Thoracic aorta (tissue), 2 donors: ENCODE results near the gene ATRAID. TPM values are rescaled to one million over a fixed set of nuclear protein-coding genes. Genes with fewer than 3 reads are reported as not detected.

Source experiments
- ATAC-seq: fragments of 150-250 bp; one replicate; pipeline ENCODE4 v1.8.0; 2017; ENCODE audit warnings: low read depth; ENCODE audit not compliant: insufficient number of reproducible peaks, low FRiP score
- DNase-seq: peaks from one replicate; pipeline ENCODE4 v3.0.0-alpha.2; 2020; ENCODE audit warnings: low spot score
- H3K27ac ChIP-seq, 2 donors: fragments of 200-600 bp; sonication (generic); 1 replicate in 1 of 2; 2 replicates in 1 of 2; pipeline ENCODE4 v1.5.1; 2016; ENCODE audit warnings: mild to moderate bottlenecking in 2 of 2, moderate library complexity in 2 of 2
- H3K27me3 ChIP-seq: fragments of 200-600 bp; sonication (generic); replicated peaks from 2 replicates; pipeline ENCODE4 v1.6.0; 2016; ENCODE audit warnings: mild to moderate bottlenecking; ENCODE audit not compliant: insufficient read depth
- H3K36me3 ChIP-seq: fragments of 200-600 bp; sonication (generic); one replicate; pipeline ENCODE4 v1.5.1; 2016
- H3K4me1 ChIP-seq, 2 donors: fragments of 200-600 bp; sonication (generic); 1 replicate in 1 of 2; 2 replicates in 1 of 2; pipeline versions ENCODE4 v1.5.1 to v1.6.0; 2016; ENCODE audit warnings: low read depth in 2 of 2, mild to moderate bottlenecking in 1 of 2; ENCODE audit not compliant: control insufficient read depth in 1 of 2
- H3K4me3 ChIP-seq: fragments of 200-600 bp; sonication (generic); 2 replicates; pipeline ENCODE4 v1.5.1; 2016; ENCODE audit warnings: mild to moderate bottlenecking
- H3K9me3 ChIP-seq: fragments of 200-600 bp; sonication (generic); 2 replicates; pipeline ENCODE4 v1.5.1; 2016
- CTCF ChIP-seq: fragments of 200-600 bp; sonication (generic); IDR thresholded peaks from one replicate; pipeline ENCODE4 v1.5.1; 2019; ENCODE audit warnings: antibody characterized with exemption
- total RNA-seq, 2 donors: library from RNA; depleted of rRNA; stranded (reverse); fragments of >200 nt; gene quantifications; one replicate each; pipeline versions ENCODE4 v1.1.0 to v1.2.3, GENCODE V29; 2016

ATRAID gene
- total RNA-seq, 2 donors from 2014 or later, result 90.0 to 174 TPM

GRCh38 chr2:27245626-27246025, 33.8 kb downstream of the ATRAID start:
- TF ChIP-seq CTCF, result no peak
- Histone ChIP-seq H3K9me3 (no peaks in the 10 kb centered on the region), H3K4me3 (no peak overlapping the region), H3K27me3 (no peaks in the 10 kb centered on the region), H3K36me3 (peaks cover 17% of the 10 kb centered on the region), H3K4me1 (peaks cover 3 to 18% of the 10 kb centered on the region in 2 donors), H3K27ac (no peak overlapping the region)
- ATAC-seq, result no peak
- DNase-seq, result no peak

GRCh38 chr2:27247893-27248292, 36.1 kb downstream of the ATRAID start:
- no peak overlapping the region for H3K4me3 ChIP-seq
- no peaks in the 10 kb centered on the region for H3K27me3 ChIP-seq
- no peaks in the 10 kb centered on the region for H3K9me3 ChIP-seq
- no peak overlapping the region for H3K27ac ChIP-seq
- no peak for TF ChIP-seq CTCF
- DNase-seq (no peak), ATAC-seq (no peak)
- peaks cover 3 to 18% of the 10 kb centered on the region in 2 donors for H3K4me1 ChIP-seq
- H3K36me3 ChIP-seq, result peaks cover 7% of the 10 kb centered on the region

- no peaks in the 10 kb centered on the region for H3K36me3 ChIP-seq
- TF ChIP-seq CTCF, result no peak
- no peaks in the 10 kb centered on the region for H3K27me3 ChIP-seq
- no peaks in the 10 kb centered on the region for H3K9me3 ChIP-seq
- ATAC-seq, result no peak
- no peak overlapping the region for H3K4me3 ChIP-seq
- DNase-seq, result no peak
- H3K27ac ChIP-seq, result peak overlapping the region; percentile 19 to 37
- peaks cover 3 to 18% of the 10 kb centered on the region in 2 donors for H3K4me1 ChIP-seq
These were observed 37.5 kb downstream of the ATRAID start for GRCh38 chr2:27249159-27249890.

GRCh38 chr2:27249891-27250651, 38.2 kb downstream of the ATRAID start:
- no peaks in the 10 kb centered on the region for H3K36me3 ChIP-seq
- no peak overlapping the region for H3K4me3 ChIP-seq
- peak overlapping the region in 1 of 2 donors; percentile 37 for H3K27ac ChIP-seq
- H3K27me3 ChIP-seq, result no peaks in the 10 kb centered on the region
- no peak for DNase-seq
- H3K4me1 ChIP-seq, result peaks cover 4 to 24% of the 10 kb centered on the region in 2 donors
- no peaks in the 10 kb centered on the region for H3K9me3 ChIP-seq
- no peak for ATAC-seq
- TF ChIP-seq CTCF, result peak; percentile 24

GRCh38 chr2:27250652-27251379, 39.0 kb downstream of the ATRAID start:
- H3K27me3 ChIP-seq, result no peaks in the 10 kb centered on the region
- no peaks in the 10 kb centered on the region for H3K9me3 ChIP-seq
- TF ChIP-seq CTCF, result no peak
- no peaks in the 10 kb centered on the region for H3K36me3 ChIP-seq
- peaks cover 11 to 31% of the 10 kb centered on the region in 2 donors for H3K4me1 ChIP-seq
- no peak overlapping the region for H3K27ac ChIP-seq
- H3K4me3 ChIP-seq, result no peak overlapping the region
- DNase-seq (no peak), ATAC-seq (no peak)
